ENCODE results near the gene INO80E. TPM values are rescaled to one million over a fixed set of nuclear protein-coding genes. Genes with fewer than 3 reads are reported as not detected.

Gene INO80E
- total RNA-seq, 3 donors from 2014 or later (not counting 1 experiment from before 2014, with no cell fraction given) = 75.0 to 107 (median 99.5) TPM

DNA sequence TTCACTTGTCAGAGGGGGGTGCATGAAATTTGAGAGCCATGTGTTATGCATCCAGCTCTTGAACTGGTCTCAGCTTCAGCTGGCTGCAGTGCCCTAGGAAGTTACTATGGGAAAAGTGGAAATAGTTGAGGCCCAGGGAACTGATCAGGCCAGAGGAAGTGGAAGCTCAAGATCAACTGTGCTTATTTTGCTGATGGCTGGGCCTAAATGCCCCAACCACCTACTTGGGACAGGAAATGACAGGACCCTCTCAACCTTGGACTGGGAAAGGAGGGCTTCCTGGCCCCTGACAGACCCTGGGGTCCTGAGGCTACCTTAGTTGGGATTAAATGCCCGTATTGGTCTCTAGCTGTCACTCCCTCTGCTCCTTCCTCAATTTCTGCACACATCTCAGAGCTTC lies 23.5 kb upstream of the INO80E start:
- Mint-ChIP-seq H3K36me3 (peaks cover 8% of the 10 kb centered on the region), H3K27ac (peak overlapping the region; percentile 64 to 96), H3K9me3 (no peaks in the 10 kb centered on the region), H3K27me3 (ENCODE audit: low read depth in 2 of 2) (no peaks in the 10 kb centered on the region), H3K4me1 (peaks cover 32 to 49% of the 10 kb centered on the region in 2 donors), H3K4me3 (peak overlapping the region; percentile 95)
- WGBS (ENCODE audit: insufficient coverage) = 100% methylated on average over 1 of the region's 1 CpG
- Histone ChIP-seq H3K27ac (ENCODE audit: low read length) (peak overlapping the region; percentile 28), H3K27me3 (ENCODE audit: control insufficient read depth, insufficient read depth, low read length) (no peaks in the 10 kb centered on the region), H3K4me1 (ENCODE audit: control insufficient read depth, insufficient read depth, low read length) (peaks cover 30% of the 10 kb centered on the region), H3K4me3 (ENCODE audit: low read length) (no peak overlapping the region), H3K36me3 (ENCODE audit: control insufficient read depth, insufficient read depth, low read length) (peaks cover 8% of the 10 kb centered on the region), H3K9me3 (ENCODE audit: control insufficient read depth, insufficient read depth, low read length) (no peaks in the 10 kb centered on the region)
- intact Hi-C loops (cut with micrococcal nuclease) = loop anchor here (5.0 kb wide), 1 partner anchor 165 kb away; the partner anchor contains the start of gene MAZ
- TF ChIP-seq, protein P1, sequence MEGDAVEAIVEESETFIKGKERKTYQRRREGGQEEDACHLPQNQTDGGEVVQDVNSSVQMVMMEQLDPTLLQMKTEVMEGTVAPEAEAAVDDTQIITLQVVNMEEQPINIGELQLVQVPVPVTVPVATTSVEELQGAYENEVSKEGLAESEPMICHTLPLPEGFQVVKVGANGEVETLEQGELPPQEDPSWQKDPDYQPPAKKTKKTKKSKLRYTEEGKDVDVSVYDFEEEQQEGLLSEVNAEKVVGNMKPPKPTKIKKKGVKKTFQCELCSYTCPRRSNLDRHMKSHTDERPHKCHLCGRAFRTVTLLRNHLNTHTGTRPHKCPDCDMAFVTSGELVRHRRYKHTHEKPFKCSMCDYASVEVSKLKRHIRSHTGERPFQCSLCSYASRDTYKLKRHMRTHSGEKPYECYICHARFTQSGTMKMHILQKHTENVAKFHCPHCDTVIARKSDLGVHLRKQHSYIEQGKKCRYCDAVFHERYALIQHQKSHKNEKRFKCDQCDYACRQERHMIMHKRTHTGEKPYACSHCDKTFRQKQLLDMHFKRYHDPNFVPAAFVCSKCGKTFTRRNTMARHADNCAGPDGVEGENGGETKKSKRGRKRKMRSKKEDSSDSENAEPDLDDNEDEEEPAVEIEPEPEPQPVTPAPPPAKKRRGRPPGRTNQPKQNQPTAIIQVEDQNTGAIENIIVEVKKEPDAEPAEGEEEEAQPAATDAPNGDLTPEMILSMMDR (IDR thresholded peaks at IDR 0.05) = no peak
- DNase-seq (no peak), ATAC-seq (no peak)

DNA sequence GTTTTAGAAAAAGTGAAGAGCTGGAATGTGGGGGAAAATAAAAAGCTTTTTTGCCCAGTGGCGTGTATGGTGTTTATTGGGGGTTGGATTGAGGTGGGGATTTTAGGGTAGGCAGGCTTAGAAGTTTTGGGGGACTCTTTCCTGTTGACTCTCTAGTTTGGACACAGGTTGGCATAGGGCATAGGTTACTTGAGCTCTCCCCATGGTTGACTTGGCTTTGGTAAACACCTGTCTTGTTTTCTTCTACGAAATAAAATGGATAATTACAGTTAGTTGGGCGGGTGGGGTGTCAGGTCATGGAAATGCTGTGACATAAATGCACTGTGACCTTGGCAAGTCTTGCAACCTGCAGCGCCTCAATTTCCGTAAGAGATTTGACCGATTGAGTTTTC lies 23.1 kb upstream of the INO80E start:
- intact Hi-C loops (cut with micrococcal nuclease) = loop anchor here (1.0 to 5.0 kb wide), 4 partner anchors 12 to 166 kb away; partner anchors contain the start of genes INO80E, KCTD13 and MAZ
- WGBS (ENCODE audit: insufficient coverage) = 86% methylated on average over 6 of the region's 6 CpGs
- Mint-ChIP-seq H3K4me3 (peak overlapping the region; percentile 95), H3K4me1 (peaks cover 32 to 52% of the 10 kb centered on the region in 2 donors), H3K27me3 (ENCODE audit: low read depth in 2 of 2) (no peaks in the 10 kb centered on the region), H3K9me3 (no peaks in the 10 kb centered on the region), H3K36me3 (peaks cover 8% of the 10 kb centered on the region), H3K27ac (peak overlapping the region; percentile 64 to 96)
- Histone ChIP-seq H3K27ac (ENCODE audit: low read length) (peak overlapping the region; percentile 27), H3K4me1 (ENCODE audit: control insufficient read depth, insufficient read depth, low read length) (peaks cover 30% of the 10 kb centered on the region), H3K27me3 (ENCODE audit: control insufficient read depth, insufficient read depth, low read length) (no peaks in the 10 kb centered on the region), H3K36me3 (ENCODE audit: control insufficient read depth, insufficient read depth, low read length) (peaks cover 8% of the 10 kb centered on the region), H3K4me3 (ENCODE audit: low read length) (no peak overlapping the region), H3K9me3 (ENCODE audit: control insufficient read depth, insufficient read depth, low read length) (no peaks in the 10 kb centered on the region)
- TF ChIP-seq, protein P1 (IDR thresholded peaks at IDR 0.05) = no peak
- DNase-seq (no peak), ATAC-seq (no peak)

DNA sequence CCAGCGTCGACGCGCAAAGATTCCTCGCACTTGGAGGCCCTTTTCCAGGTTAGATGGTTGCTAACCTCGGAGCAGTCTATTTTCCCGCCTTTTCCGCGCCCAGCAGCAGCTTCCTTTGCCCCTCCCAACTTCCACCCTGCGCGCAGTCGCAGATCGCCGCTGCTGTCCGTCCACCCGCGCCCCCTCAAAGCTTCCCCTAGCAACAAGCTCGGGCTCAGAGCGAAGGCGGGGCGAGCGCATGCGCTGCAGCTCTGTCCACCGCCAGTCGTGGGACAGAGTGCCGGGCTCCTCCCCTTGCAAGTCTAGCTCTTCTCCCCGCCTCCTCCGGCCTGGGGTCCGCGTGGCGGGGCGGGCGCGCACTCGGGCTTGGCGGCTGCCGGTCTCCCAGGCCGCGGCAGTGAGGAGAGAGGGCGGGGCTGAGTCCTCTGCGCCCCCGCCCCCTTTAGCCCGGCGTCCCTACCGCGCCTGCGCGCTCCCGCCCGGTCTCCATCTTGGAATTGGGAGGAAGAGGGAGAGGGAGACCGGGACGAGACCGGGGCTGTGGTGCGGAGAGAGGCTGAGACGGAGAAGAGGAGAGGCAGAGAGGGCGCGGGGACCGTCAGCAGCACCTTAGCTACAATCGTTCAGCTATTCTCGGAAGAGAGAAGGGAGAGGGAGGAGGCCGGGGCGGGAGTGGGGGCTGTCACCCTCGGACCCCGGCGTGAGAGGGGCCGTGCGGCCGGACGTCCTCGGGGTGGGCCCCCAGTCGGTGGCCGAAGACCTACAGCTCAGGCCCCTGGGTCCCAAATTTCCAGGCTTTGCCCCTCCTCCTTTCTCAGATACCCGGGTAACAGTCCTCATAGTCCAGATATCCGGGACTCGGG lies 22.4 kb upstream of the INO80E start, which contains the start of gene TAOK2:
TSS of gene TAOK2 (plus strand) at position 485 of the 863 bp plus-strand sequence. CDS start 3,905 bp downstream, outside the sequence.
- TF ChIP-seq, protein P1 (IDR thresholded peaks at IDR 0.05) = no peak
- Mint-ChIP-seq H3K9me3 (no peaks in the 10 kb centered on the region), H3K36me3 (peaks cover 3% of the 10 kb centered on the region), H3K4me3 (peak within 1 kb of the TSS; percentile 95), H3K27ac (peak within 1 kb of the TSS; percentile 64 to 96), H3K4me1 (peaks cover 28 to 52% of the 10 kb centered on the region in 2 donors), H3K27me3 (ENCODE audit: low read depth in 2 of 2) (no peaks in the 10 kb centered on the region)
- H3K36me3 ChIP-seq (ENCODE audit: control insufficient read depth, insufficient read depth, low read length) = peaks cover 8% of the 10 kb centered on the region
- no peaks in the 10 kb centered on the region for H3K27me3 ChIP-seq (ENCODE audit: control insufficient read depth, insufficient read depth, low read length)
- H3K27ac ChIP-seq (ENCODE audit: low read length) = peak within 1 kb of the TSS; percentile 71
- ATAC-seq (peak; percentile 97 to 99 (median 97)), DNase-seq (peak; percentile 93 to 96)
- H3K4me1 ChIP-seq (ENCODE audit: control insufficient read depth, insufficient read depth, low read length) = peaks cover 30% of the 10 kb centered on the region
- peak within 1 kb of the TSS; percentile 84 for H3K4me3 ChIP-seq (ENCODE audit: low read length)
- H3K9me3 ChIP-seq (ENCODE audit: control insufficient read depth, insufficient read depth, low read length) = no peaks in the 10 kb centered on the region
- intact Hi-C loops (cut with micrococcal nuclease) = loop anchor here (1.0 to 5.0 kb wide), 4 partner anchors 12 to 166 kb away; partner anchors contain the start of genes INO80E, KCTD13 and MAZ
- WGBS (ENCODE audit: insufficient coverage) = 4% methylated on average over 75 of the region's 75 CpGs
